ENCODE data around the gene PLXNA1.

Gene PLXNA1

DNA sequence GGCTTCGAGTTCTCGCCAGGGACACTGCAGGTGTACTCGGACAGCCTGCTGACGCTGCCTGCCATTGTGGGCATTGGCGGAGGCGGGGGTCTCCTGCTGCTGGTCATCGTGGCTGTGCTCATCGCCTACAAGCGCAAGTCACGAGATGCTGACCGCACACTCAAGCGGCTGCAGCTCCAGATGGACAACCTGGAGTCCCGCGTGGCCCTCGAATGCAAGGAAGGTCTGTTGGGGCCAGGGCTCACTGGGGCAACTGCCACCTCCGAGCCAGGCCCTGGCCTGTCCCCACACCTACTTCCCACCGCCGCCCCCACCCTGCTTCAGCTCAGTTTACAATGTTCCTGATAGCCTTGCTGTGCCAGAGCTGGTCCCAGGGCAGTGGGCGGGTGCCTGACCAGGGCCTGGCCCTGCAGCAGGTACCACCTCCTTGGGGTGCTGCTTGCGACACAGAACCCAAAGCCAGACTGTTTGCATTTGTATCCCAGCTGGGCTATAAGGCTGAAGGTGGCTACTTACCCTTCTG, 35.5 kb downstream of the PLXNA1 start:
- DNase-seq (ENCODE audit: low read depth in 2 of 2) = no peak

GRCh38 chr3:127019449-127019848, 36.5 kb downstream of the PLXNA1 start:
- no peak for DNase-seq (ENCODE audit: low read depth in 2 of 2)

DNA sequence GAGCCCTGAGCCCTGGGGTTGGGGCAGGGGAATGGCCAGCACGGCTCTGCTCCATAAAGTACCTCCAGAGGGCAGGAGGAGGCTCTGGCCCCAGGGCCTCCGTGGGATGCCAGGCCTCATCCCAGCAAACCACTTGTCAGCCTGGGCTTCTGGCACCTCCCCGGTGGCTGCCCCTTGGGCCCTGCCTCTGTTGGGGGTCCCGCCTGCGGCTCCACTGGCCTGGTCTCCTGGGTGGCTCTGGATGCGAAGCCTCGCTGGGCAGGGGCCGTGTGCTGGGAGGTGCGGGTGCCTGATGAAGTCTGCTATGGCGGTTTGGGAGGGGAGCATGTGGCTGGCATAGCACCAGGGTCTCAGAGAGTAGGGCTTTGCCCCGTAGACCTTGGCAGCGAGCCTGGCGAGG, 37.6 kb downstream of the PLXNA1 start:
- DNase-seq (ENCODE audit: low read depth in 2 of 2) = no peak

- no peak for DNase-seq (ENCODE audit: low read depth in 2 of 2)
Measured at GRCh38 chr3:127022849-127023248, 39.9 kb downstream of the PLXNA1 start.

DNA sequence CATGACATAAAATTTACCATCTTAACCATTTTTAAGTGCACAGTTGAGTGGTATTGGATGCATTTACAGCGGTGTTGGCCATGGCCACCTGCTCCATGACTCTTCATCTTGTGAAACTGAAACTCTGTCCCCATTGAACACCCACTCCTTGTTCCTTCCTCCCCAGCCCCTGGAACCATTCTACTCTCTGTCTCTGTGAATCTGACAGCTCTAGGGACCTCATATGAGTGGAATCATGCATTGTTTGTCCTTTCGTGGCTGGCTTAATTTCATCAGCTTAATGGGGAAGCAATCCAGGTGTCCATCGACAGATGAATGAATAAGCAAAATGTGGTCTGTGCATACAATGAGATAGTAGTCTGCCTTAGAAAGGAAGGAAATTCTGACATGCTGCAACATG, 42.5 kb downstream of the PLXNA1 start:
- no peak for DNase-seq (ENCODE audit: low read depth in 2 of 2)

GRCh38 chr3:127026036-127026435, 43.1 kb downstream of the PLXNA1 start:
- no peak for DNase-seq (ENCODE audit: low read depth in 2 of 2)

- no peak for DNase-seq (ENCODE audit: low read depth in 2 of 2)
Measured at GRCh38 chr3:127026661-127027060, 43.7 kb downstream of the PLXNA1 start.

DNA sequence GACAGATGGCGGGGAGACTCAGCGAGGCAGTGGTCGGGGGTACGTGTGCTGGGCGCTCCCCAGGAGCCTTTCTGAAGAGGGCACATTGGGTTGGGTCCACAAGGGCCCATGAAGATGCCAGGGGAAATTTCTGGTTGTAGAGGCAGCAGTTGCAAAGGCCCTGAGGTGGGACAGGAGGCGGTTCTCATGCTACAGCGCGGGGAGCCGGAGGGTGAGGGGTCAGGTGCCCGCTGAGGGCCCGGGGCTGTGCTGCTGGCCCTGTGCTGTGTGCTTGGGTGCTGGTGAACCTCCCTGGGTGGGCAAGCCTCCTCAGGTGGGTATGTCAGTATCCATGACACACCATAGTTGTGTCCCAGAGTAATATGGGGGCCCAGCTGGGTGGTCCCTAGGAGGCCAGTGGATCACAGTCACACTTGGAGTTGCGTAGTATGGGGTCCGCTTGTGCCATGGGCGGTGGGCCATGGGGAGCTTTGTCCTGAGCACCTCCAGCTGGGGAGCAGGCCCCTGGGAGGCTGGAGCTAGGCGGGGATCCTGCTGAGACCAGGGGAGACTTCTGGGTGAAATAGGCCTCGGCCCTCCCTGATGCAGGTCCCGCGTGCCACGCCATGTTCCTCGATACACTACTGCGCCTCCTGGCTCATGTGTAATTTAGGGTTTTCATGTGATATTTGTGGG, 44.3 kb downstream of the PLXNA1 start:
- no peak for DNase-seq (ENCODE audit: low read depth in 2 of 2)

DNA sequence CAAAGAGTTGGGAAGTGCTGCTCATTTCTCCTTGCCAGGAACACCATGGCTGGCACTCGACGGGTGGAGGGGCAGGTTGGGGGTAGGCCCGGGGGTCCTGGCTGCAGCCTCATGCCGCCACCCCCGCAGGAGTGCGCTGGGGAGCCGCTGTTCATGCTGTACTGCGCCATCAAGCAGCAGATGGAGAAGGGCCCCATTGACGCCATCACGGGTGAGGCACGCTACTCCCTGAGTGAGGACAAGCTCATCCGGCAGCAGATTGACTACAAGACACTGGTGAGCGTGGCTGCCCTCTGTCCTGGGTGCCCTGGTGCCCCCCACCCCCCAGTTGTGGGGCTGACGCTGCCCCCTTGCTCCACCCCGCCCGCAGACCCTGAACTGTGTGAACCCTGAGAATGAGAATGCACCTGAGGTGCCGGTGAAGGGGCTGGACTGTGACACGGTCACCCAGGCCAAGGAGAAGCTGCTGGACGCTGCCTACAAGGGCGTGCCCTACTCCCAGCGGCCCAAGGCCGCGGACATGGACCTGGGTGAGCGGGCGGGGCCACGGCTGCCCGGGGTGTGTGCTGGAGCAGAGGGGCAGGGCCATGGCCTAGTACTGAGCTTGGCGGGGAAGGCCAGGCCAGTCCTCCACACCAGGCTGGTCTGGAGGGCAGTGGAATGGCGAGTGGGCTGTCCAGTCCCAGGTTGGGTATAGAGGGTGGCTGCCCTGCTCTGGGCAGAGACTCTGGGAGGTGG, 45.1 kb downstream of the PLXNA1 start:
- DNase-seq (ENCODE audit: low read depth in 2 of 2) = no peak

DNA sequence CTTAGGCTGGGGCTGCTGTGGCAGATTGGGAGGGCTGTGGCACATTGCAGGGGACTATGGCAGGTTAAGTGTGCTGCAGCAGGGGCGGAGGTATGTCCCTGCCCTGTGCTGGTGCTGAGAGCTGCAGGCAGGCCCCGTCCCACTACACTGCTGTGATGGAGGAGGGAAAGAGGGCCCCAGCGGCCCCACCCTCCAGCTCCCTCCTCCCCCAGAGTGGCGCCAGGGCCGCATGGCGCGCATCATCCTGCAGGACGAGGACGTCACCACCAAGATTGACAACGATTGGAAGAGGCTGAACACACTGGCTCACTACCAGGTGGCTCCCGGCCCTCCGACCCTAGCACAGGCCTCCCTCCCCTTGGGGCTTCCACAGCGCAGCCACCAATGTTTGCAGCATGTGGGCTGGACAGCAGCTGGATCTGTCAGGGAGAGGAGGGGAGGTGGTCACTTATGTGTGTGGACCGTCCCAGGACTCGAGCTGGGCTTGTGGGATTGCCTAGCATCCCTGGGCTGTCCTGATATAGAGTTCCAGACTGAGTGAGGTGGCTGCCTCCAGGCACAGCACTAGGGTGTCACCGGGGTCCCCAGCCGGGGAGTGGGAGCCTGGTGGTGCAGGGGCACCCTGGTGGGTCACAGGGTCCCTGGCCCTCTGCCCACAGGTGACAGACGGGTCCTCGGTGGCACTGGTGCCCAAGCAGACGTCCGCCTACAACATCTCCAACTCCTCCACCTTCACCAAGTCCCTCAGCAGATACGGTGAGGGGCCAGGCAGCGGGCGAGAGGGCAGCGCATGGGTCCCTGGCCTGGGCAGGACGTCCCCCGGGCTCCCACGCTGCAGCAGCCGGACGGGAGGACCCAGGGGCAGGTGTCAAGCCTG, 46.1 kb downstream of the PLXNA1 start:
- no peak for DNase-seq (ENCODE audit: low read depth in 2 of 2)

- DNase-seq (ENCODE audit: low read depth in 2 of 2) = no peak
Measured at GRCh38 chr3:127029658-127030507, 47.0 kb downstream of the PLXNA1 start.

- no peak for DNase-seq (ENCODE audit: low read depth in 2 of 2)
Measured at GRCh38 chr3:127030508-127031412, 47.8 kb downstream of the PLXNA1 start.

GRCh38 chr3:127031413-127031810, 48.5 kb downstream of the PLXNA1 start:
- DNase-seq (ENCODE audit: low read depth in 2 of 2) = no peak

DNA sequence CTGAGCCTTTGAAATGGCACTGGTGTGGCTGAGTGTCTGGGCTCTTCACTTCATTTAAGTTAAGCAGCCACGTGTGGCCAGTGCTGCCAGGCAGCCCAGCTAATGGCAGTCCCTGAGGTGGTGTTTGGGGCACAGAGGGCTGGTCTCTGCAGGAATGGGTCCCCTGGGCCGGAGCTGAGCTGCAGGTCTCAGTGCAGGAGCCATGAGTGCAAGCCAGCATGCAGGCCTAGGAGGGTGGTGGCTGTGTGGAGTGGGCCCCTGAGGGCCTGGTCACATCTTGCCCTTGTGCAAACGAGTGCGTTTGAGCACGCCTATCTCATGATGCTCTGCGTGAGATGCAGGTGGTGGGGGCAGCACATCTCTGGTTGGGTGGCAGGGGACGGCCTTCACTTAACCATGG, 48.9 kb downstream of the PLXNA1 start:
- no peak for DNase-seq (ENCODE audit: low read depth in 2 of 2)

DNA sequence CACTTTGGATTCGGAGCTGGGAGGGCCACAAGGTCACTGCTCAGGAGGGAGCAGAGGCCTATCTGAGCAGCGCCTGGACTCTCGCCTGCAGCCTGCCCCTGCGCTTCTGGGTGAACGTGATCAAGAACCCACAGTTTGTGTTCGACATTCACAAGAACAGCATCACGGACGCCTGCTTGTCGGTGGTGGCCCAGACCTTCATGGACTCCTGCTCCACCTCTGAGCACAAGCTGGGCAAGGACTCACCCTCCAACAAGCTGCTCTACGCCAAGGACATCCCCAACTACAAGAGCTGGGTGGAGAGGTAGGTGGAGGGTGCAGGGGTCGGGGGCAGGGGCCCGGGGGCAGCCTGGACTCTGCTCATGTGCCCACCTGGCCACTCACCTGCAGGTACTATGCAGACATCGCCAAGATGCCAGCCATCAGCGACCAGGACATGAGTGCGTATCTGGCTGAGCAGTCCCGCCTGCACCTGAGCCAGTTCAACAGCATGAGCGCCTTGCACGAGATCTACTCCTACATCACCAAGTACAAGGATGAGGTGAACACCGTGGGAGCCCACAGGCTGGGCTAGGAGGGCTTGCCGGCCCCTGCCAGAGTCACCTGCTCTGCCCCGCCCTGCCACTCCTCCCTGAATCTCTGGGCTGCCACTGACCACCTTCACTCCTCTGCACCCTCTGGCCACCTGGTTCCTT, 49.5 kb downstream of the PLXNA1 start:
- DNase-seq (ENCODE audit: low read depth in 2 of 2) = no peak
